Neural cell (in vitro differentiated cells): ENCODE measurements around the gene NDST4. TPM values are rescaled to one million over a fixed set of nuclear protein-coding genes. Genes with fewer than 3 reads are reported as not detected.

Experiments used
- polyA plus RNA-seq: library from polyadenylated mRNA; depleted of rRNA; stranded (reverse); fragments of >200 nt; gene quantifications from 2 replicates; pipeline ENCODE4 v1.2.3, GENCODE V29; 2014
- small RNA-seq, 3 experiments: library from RNA; depleted of rRNA; stranded (forward); fragments of <200 nt; gene quantifications; one replicate each; pipeline ENCODE3, GENCODE V24; 2012

Gene NDST4
- polyA plus RNA-seq, 1 donor from 2014 or later, result 1.3 TPM

Small RNA genes lying within 50 kb of the gene (small RNA-seq; reads per million reads assigned to genes)
- 0 to 4.2 (median 0) reads per million in 3 experiments for gene RN7SL808P
